Panc1 (cell line): ENCODE data around the gene SNORC. TPM values are rescaled to one million over a fixed set of nuclear protein-coding genes. Genes with fewer than 3 reads are reported as not detected.

Experiments used
- ATAC-seq: fragments of 200-7000 bp; cut with Tn5 transposase; 2 replicates; pipeline ENCODE4 v1.9.1; 2020; ENCODE audit warnings: mild to moderate bottlenecking, moderate library complexity
- BruUV-seq: library from RNA; stranded (reverse); fragments of 400-500 nt; replicated peaks from 2 replicates; lab custom pipeline; 2021; lab: Mats Ljungman, UMichigan
- CTCF ChIA-PET: fragments of 300-600 bp; sonication (Branson Sonifier 250); formaldehyde crosslinking; loops from one replicate; lab custom pipeline; 2022; ENCODE audit warnings: antibody characterized with exemption; lab: Charles Lee
- POLR2A ChIA-PET: fragments of 300-600 bp; sonication (Branson Sonifier 250); formaldehyde crosslinking; loops from one replicate; lab custom pipeline; 2022; ENCODE audit warnings: antibody characterized with exemption; lab: Charles Lee
- DNase-seq: peaks from one replicate; pipeline ENCODE4 v3.0.0-alpha.2; 2010; ENCODE audit warnings: low read depth, low spot score
- H3K27ac ChIP-seq: 2 replicates; pipeline ENCODE4 v1.5.1; 2011; ENCODE audit warnings: mild to moderate bottlenecking, low read length, inconsistent platforms
- H3K27me3 ChIP-seq: fragments of 200-500 bp; sonication (Bioruptor generic); 2 replicates; pipeline ENCODE4 v1.6.0; 2014; ENCODE audit warnings: low read length, inconsistent platforms; ENCODE audit not compliant: control insufficient read depth, insufficient read depth
- H3K36me3 ChIP-seq: fragments of 200-500 bp; sonication (Bioruptor generic); 2 replicates; pipeline ENCODE4 v1.5.1; 2014; ENCODE audit warnings: inconsistent platforms, mild to moderate bottlenecking, low read length, moderate library complexity; ENCODE audit not compliant: control insufficient read depth, insufficient read depth
- H3K4me1 ChIP-seq: 2 replicates; pipeline ENCODE4 v1.5.1; 2011; ENCODE audit warnings: inconsistent platforms, mild to moderate bottlenecking, low read length, moderate library complexity; ENCODE audit not compliant: control insufficient read depth, insufficient read depth
- H3K4me3 ChIP-seq, 2 experiments: 2 replicates each; pipeline ENCODE4 v1.5.1; 2011 to 2012; ENCODE audit warnings: low read depth in 2 of 2, low read length in 2 of 2, mild to moderate bottlenecking in 2 of 2, inconsistent platforms in 1 of 2, moderate library complexity in 1 of 2
- H3K9me3 ChIP-seq: fragments of 200-500 bp; sonication (Bioruptor generic); 2 replicates; pipeline ENCODE4 v1.5.1; 2014; ENCODE audit warnings: low read depth, mild to moderate bottlenecking, inconsistent platforms, low read length, moderate library complexity; ENCODE audit not compliant: control insufficient read depth, insufficient read depth
- POLR2AphosphoS5 ChIP-seq: IDR thresholded peaks from 2 replicates; pipeline ENCODE4 v1.6.1; 2012; ENCODE audit warnings: mild to moderate bottlenecking, low read depth, low read length, moderate library complexity
- SIN3A ChIP-seq: IDR thresholded peaks from 2 replicates; pipeline ENCODE4 v1.6.1; 2012; ENCODE audit warnings: low read depth, mild to moderate bottlenecking, low read length, moderate library complexity, borderline replicate concordance; ENCODE audit not compliant: insufficient read depth
- TCF7L2 ChIP-seq: IDR thresholded peaks from 2 replicates; pipeline ENCODE4 v1.6.1; 2011; ENCODE audit warnings: mild to moderate bottlenecking, low read depth, low read length, inconsistent platforms
- in situ Hi-C: cut with HindIII; loops from 2 replicates; pipeline ENCODE4 v1.10.0; 2016; ENCODE audit warnings: low sequenced_read_pairs, low pct_unique_long_range_greater_than_20kb
- intact Hi-C: fragments of 100-400 bp; cut with micrococcal nuclease; formaldehyde crosslinking; loops from one replicate; pipeline ENCODE4 v1.10.0; 2022; ENCODE audit not compliant: unreplicated experiment
- total RNA-seq: library from RNA; stranded (reverse); gene quantifications from one replicate; pipeline ENCODE4 v1.2.1, GENCODE V29; 2021; ENCODE audit not compliant: unreplicated experiment
- TF ChIP-seq, protein P1 (sequence below), 2 experiments: IDR thresholded peaks; 2 replicates each; pipeline ENCODE4 v1.6.1; 2011 to 2012; ENCODE audit warnings: low read depth in 2 of 2, control low read depth in 1 of 2, low read length in 1 of 2, mild to moderate bottlenecking in 1 of 2, moderate library complexity in 1 of 2; ENCODE audit not compliant: insufficient read depth in 1 of 2
- TF ChIP-seq, protein P2 (sequence below): fragments of 450-650 bp; IDR thresholded peaks from 2 replicates; pipeline ENCODE4 v1.5.1; 2017; ENCODE audit warnings: mild to moderate bottlenecking

SNORC gene
- total RNA-seq, 1 experiment from 2014 or later: 6.8 TPM

DNA sequence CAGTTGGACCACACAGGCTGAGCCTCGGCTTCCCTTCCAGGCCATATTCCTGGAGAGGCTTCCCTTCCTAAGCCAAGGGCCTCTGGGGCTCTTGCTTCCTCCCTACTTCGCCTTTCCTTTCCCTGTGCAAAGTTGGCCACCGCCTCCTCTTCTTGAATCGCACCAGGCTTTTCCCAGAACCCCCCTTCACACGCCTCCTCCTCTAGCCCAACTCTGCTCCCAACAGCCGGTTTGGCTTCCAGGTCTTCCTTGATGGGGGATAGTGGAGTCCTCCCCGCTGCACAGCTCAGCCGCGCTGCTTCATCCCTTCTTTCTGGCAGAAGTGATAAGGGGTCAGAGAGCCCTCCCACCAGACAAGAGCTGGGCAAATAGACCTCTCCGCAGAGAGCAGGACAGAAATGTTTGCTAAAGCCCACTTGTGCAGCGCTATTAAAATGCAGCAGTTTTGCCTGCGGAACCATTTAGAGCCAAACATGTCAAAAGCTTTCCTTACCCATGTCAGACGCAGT lies 56.4 kb downstream of the SNORC start:
- CTCF ChIA-PET: no interaction called here
- intact Hi-C loops (no loop called here), in situ Hi-C loops (no loop called here)
- no peak overlapping the region; the same call in 1 of the 2 replicates for H3K27ac ChIP-seq
- POLR2A ChIA-PET: no interaction called here
- peak overlapping the region; percentile 46 to 61 for H3K4me3 ChIP-seq
- H3K36me3 ChIP-seq: no peaks in the 10 kb centered on the region
- TF ChIP-seq, protein P1, sequence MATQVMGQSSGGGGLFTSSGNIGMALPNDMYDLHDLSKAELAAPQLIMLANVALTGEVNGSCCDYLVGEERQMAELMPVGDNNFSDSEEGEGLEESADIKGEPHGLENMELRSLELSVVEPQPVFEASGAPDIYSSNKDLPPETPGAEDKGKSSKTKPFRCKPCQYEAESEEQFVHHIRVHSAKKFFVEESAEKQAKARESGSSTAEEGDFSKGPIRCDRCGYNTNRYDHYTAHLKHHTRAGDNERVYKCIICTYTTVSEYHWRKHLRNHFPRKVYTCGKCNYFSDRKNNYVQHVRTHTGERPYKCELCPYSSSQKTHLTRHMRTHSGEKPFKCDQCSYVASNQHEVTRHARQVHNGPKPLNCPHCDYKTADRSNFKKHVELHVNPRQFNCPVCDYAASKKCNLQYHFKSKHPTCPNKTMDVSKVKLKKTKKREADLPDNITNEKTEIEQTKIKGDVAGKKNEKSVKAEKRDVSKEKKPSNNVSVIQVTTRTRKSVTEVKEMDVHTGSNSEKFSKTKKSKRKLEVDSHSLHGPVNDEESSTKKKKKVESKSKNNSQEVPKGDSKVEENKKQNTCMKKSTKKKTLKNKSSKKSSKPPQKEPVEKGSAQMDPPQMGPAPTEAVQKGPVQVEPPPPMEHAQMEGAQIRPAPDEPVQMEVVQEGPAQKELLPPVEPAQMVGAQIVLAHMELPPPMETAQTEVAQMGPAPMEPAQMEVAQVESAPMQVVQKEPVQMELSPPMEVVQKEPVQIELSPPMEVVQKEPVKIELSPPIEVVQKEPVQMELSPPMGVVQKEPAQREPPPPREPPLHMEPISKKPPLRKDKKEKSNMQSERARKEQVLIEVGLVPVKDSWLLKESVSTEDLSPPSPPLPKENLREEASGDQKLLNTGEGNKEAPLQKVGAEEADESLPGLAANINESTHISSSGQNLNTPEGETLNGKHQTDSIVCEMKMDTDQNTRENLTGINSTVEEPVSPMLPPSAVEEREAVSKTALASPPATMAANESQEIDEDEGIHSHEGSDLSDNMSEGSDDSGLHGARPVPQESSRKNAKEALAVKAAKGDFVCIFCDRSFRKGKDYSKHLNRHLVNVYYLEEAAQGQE (IDR thresholded peaks at IDR 0.05; ENCODE audit: insufficient read depth in 1 of 2, low read depth in 2 of 2, low read length in 1 of 2): no peak
- TF ChIP-seq SIN3A: no peak
- TF ChIP-seq POLR2AphosphoS5: no peak
- TF ChIP-seq, protein P2, sequence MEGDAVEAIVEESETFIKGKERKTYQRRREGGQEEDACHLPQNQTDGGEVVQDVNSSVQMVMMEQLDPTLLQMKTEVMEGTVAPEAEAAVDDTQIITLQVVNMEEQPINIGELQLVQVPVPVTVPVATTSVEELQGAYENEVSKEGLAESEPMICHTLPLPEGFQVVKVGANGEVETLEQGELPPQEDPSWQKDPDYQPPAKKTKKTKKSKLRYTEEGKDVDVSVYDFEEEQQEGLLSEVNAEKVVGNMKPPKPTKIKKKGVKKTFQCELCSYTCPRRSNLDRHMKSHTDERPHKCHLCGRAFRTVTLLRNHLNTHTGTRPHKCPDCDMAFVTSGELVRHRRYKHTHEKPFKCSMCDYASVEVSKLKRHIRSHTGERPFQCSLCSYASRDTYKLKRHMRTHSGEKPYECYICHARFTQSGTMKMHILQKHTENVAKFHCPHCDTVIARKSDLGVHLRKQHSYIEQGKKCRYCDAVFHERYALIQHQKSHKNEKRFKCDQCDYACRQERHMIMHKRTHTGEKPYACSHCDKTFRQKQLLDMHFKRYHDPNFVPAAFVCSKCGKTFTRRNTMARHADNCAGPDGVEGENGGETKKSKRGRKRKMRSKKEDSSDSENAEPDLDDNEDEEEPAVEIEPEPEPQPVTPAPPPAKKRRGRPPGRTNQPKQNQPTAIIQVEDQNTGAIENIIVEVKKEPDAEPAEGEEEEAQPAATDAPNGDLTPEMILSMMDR: no peak
- H3K9me3 ChIP-seq: no peaks in the 10 kb centered on the region
- ATAC-seq (no peak), DNase-seq (no peak)
- BruUV-seq: no TSS peak
- no peaks in the 10 kb centered on the region for H3K27me3 ChIP-seq
- peaks cover 5% of the 10 kb centered on the region; the same call in 1 of the 2 replicates for H3K4me1 ChIP-seq

DNA sequence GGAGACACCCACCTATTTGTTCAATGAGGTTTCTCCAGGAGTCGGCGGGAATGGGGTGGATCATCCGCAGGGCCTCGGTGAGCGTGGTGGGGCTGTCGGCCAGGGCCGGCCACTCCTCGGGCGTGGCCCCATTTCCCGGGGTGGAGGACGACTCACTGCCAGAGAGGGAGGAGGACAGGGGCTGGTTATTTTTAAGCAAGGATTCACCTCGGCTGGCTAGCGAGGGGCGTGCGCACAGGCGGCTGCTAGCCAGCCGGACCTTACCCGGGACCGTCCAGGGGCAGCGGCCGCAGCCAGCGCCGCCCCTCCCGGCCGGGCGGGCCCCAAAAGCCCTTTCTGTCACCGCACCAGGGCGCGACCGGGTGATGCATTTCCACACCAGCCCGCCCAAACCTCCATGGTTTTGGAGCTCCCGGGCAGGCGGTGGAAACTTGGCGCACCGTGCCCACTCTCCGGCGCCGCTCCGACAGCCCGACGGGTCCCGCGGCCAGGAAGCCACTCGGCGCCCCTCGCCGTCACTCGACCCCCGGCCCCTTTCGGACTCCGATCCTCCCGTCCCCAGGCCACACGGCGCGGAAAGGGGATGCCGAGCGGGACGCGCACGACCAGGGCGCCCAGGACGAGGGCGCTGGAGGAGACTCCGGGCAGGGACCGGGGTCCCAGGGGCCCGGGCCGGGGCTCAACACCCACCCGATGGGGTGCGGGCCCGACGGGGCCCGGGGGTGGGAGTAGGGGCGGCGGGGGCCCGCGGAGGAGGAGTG lies 57.1 kb downstream of the SNORC start:
- TF ChIP-seq, protein P1 (IDR thresholded peaks at IDR 0.05; ENCODE audit: insufficient read depth in 1 of 2, low read depth in 2 of 2, low read length in 1 of 2): no peak
- TF ChIP-seq TCF7L2 (no peak), SIN3A (no peak), POLR2AphosphoS5 (no peak)
- TF ChIP-seq, protein P2: no peak
- H3K9me3 ChIP-seq: no peaks in the 10 kb centered on the region
- CTCF ChIA-PET: interaction anchor here (0.6 kb wide), 1 partner anchor 138 kb away, joined by 4 read pairs; no protein-coding TSS in a partner anchor
- peak overlapping the region; percentile 46 to 61 for H3K4me3 ChIP-seq
- H3K4me1 ChIP-seq: peaks cover 5% of the 10 kb centered on the region; the same call in 1 of the 2 replicates
- H3K27me3 ChIP-seq: no peaks in the 10 kb centered on the region
- intact Hi-C loops: no loop called here
- in situ Hi-C loops: no loop called here
- no TSS peak for BruUV-seq
- DNase-seq (no peak), ATAC-seq (peak; percentile 62)
- H3K27ac ChIP-seq: no peak overlapping the region
- no peaks in the 10 kb centered on the region for H3K36me3 ChIP-seq
- POLR2A ChIA-PET: interaction anchor here (0.7 to 0.8 kb wide), 2 partner anchors 11 to 61 kb away, joined by 3 to 4 read pairs; no protein-coding TSS in a partner anchor
